Activated effector memory CD4-positive, alpha-beta T cell treated with anti-CD3 and anti-CD28 coated beads, Interleukin-2, amount 50 U/mL, for 16 hours (primary cell): ENCODE results near the gene CD2BP2.
"Not testable (repeated sequence)": the region's sequence is repeated elsewhere in the genome, so short reads cannot be mapped to it uniquely, and the experiment has no call there.

Experiments
- DNase-seq: peaks from one replicate; pipeline ENCODE4 v3.0.0-alpha.2; 2020

CD2BP2 gene

GRCh38 chr16:30341971-30342370 is 13.1 kb downstream of the CD2BP2 start:
- DNase-seq, result peak; percentile 42

- peak; percentile 42 for DNase-seq
Measured at GRCh38 chr16:30340621-30341020, 14.5 kb downstream of the CD2BP2 start.

GRCh38 chr16:30338715-30339114 is 16.4 kb downstream of the CD2BP2 start:
- not testable (repeated sequence) for DNase-seq

- not testable (repeated sequence) for DNase-seq
Measured at GRCh38 chr16:30337964-30338357, 17.1 kb downstream of the CD2BP2 start.

GRCh38 chr16:30335598-30336474 is 19.3 kb downstream of the CD2BP2 start:
- peak; percentile 75 for DNase-seq

GRCh38 chr16:30335028-30335597 is 20.0 kb downstream of the CD2BP2 start:
- peak; percentile 95 for DNase-seq

DNA sequence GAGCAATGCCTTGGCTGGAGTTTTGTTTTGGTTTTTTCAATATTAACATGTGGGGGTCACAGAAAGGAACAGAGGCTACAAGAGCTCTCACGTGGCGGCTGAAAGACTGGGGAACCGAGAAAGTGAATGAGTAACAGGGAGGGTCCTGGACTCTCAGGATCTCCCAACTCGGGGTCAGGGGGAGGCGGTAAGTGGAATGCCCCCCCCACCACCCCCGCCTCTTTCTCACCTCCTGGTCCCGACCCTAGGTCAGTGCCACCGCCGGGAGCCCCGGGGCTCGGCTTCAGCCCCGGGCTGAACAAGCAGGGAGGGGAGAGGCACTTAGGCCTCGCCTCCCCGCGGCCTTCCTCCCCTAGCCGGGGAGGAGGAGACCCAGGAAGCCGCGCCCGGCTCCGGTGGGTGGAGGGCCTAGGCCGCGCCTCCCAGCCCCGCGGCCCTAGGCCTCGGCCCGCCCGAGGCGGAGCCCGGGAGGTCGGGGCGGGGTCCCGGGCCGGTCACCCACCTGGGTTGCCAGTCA is 20.6 kb downstream of the CD2BP2 start:
- DNase-seq, result peak; percentile 95

GRCh38 chr16:30324220-30324619 is 30.9 kb downstream of the CD2BP2 start:
- not testable (repeated sequence) for DNase-seq

DNA sequence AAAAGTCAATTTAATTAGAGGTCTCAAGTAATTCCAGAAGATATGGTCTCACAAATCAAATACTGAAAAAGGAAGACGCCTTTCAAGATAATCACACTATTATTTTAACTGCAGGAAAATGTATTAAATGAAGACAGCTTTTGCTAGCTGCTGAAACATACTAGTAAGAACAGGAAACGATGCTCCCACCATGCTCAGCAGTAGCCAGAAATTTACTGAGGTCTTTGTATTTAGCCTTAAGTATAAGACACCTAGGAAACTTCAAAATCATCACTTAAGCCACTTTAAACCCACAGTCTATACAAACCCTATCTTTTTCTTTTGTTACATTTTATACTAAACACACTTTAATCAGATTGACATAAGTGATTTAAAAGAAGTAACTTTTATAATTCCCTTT is 36.5 kb downstream of the CD2BP2 start:
- not testable (repeated sequence) for DNase-seq

DNA sequence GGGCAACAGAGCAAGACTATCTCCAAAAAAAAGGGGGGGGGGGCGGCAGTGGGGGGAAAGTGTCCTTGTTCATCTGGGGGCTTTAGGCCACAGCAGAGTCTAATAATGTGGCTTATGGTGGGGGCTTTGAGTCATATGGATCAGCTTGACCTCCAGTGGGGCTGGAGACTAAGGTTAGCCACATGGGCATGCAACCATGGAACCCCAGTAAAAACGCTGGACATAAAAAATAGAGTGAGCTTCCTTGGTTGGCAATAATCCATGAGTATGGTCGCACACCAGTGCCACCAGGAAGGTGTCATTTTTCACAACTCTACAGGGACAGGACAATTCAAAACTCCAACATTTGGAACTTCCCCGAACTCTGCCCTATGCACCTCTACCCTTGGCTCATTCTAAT is 44.2 kb downstream of the CD2BP2 start:
- not testable (repeated sequence) for DNase-seq

DNA sequence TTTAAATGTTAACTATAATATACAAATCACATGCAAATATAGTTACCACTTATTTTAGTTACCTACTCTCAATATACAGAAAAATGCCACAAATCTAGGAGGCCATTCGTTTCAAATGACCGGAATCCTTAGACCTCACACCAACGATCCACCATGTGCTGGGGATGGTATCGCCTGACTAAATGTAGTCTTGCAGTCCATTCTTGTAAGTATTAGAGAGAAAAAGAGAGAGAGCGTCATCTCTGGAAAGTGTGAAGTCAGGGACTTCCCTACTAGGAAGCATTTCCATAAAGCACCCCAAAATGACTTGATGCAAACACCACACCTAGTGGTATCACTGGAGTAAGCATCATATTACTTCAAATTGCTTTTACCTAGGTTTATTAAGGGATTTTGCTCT is 45.9 kb downstream of the CD2BP2 start:
- DNase-seq, result not testable (repeated sequence)
